PC-9 (cell line): ENCODE data around the gene SLC25A25.

Source experiments
- CTCF ChIP-seq: fragments of 200-600 bp; sonication (generic); conservative IDR thresholded peaks from 2 replicates; pipeline ENCODE4 v1.6.1; 2017; ENCODE audit warnings: mixed run types, antibody characterized with exemption, mild to moderate bottlenecking, moderate library complexity
- EZH2 ChIP-seq: fragments of 200-600 bp; sonication (generic); IDR thresholded peaks from 2 replicates; pipeline ENCODE4 v1.8.0; 2017; ENCODE audit warnings: antibody characterized with exemption, low read depth

- TF ChIP-seq CTCF (no peak), EZH2 (no peak)
Measured at GRCh38 chr9:128148509-128149000, 80.5 kb downstream of the SLC25A25 start.
